GM21619 (cell line): ENCODE measurements around the gene P3R3URF.

Experiments
- ATAC-seq: cut with Tn5 transposase; IDR thresholded peaks from one replicate; pipeline ENCODE4 v1.9.1; 2021; ENCODE audit not compliant: unreplicated experiment

Gene P3R3URF

DNA sequence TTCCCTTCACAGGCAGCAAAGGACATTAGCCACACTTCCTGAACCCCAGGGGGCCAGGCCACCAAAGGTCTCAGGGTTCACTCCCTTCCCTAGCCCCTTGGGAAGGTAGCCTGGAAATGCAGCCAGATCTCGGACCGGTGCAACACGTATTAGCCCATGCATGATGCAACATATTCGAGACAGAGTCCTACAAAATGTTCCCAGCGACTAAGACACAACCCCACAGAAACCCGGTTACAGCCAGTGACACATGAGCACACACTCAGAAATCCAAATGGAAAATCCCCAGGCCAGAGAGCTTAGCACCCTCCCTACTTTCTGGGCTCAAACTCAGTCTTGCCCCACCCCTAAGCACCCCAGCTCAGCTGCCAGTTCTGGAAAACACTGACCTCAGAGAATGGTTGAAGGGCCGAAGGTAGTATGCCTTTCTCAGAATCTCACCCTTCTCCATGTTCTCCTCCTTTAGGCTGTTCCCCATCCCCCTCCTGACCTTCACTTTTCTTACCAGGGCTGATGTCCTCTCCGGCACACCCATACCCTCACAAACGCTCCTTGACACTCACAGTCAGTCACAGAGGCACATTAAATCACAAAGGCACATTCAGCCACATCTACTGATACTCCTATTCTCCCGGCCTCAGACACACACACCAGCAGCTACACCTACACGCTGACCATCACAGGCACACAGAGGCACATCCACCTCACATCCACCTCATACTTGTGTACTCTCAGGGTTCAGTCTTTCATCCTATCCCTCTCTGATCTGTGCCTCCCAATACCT is 1.6 kb downstream of the P3R3URF start, which contains the start of gene TSPAN1:
Gene TSPAN1 (plus strand): TSS at position 640 of the 784 bp plus-strand sequence. CDS start 6,021 bp downstream, outside the sequence.
- ATAC-seq = no peak

DNA sequence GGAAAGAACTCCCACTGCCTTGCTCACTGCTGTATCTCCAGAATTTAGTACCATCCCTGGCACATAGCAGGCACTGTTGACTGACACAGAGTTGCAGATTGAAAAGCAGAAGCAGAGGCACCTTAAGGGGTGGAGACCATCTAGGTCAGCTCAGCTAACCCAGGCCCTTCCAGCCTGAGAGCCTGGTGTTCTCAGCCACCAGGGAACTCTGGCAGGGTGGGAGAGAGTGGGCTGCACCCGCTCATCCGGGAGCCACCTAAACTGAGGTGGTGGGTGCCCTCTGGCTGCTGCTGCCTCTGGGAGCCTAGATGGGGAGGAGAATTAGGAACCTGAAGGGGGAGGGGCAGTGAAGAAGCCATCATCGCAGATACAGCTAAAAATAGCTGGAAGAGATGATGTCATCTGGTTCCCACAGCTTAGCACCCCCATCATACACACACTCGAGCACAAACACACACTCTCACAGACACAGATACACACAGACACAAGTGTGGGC is 2.9 kb downstream of the P3R3URF start:
- ATAC-seq = no peak

DNA sequence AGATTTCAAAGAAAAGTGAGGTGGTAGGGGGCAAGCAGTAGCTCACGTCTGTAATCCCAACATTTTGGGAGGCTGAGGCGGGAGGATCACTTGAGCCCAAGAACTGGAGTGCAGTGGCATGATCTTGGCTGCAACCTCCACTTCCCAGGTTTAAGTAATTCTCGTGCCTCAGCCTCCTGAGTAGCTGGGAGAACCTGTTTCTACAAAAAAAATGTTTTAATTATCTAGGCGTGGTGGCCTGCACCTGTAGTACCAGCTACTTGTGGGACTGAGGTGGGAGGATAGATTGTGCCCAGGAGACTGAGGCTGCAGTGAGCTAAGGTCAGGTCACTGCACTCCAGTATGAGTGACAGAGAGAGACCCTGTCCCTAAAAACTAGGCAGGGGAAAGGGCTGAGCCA is 4.0 kb downstream of the P3R3URF start:
- ATAC-seq = no peak

DNA sequence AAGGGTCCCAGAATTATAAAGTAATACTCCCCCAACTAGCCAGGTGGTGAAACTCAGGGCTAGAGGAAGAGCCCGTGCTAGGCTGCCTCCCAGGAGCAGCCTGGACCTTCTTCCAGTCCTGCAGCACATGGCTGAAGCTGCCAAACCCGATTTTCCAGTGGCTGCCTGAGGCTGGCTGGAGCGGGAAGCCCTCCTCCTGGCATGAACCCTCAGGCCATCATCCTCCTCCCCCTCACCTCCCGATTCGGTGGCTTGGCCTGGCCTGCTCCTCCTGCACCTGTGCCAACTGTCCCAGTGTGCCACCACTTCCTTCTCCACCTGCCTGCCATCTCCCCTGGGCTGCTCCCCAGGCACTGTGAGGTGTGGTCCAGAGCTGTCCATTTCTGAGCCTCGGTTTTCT is 4.4 kb downstream of the P3R3URF start:
- ATAC-seq = no peak

DNA sequence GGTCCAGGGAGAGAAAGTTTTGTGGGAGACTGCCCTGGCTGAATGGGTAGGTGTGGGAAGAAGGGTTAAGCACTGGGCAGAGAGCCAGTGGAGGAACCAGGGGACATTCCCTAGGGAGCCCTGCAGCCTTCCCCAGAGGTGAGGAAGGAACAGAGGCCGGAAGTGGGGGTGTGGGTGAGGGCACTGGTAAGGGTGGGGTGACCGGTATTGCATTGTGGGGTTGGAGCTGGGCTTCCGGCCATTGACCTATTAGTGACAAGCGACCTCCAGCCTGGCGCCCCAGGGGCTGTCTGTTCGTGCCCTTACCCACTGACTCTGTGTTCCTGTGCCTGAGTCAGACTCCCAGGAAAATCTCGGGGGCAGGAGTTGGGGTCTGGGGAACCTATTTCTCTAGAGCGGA is 4.9 kb downstream of the P3R3URF start:
- no peak for ATAC-seq

DNA sequence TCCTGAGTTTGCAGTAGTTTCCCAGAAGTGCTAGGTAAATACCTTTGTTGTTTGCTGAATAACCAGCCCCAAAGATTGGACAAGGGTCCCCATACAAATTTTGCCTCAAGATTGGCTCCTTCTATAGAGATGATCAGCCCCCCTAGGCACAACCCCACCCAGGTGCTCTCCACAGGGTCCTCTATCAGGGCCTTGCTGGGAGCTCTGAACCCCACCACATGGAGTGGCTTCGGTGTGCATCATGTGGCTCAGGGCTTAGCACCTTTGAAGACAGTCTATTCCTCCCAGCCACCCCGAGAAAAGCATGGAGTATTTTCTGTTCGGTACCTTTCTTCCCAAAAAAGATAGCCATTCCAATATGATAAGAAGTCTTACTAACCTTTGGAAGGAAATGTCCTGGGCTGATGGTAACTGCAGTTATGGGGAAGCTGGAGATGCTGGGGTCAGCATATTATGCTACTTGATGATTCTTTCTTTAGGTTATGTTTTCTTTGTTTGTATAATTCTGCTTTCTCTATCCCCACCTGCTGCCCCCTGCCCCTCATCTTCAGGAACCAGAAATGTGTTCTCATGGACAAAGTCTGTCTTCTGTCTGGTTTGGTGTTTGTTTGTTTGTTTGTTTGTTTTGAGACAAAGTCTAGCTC is 6.4 kb downstream of the P3R3URF start:
- no peak for ATAC-seq

DNA sequence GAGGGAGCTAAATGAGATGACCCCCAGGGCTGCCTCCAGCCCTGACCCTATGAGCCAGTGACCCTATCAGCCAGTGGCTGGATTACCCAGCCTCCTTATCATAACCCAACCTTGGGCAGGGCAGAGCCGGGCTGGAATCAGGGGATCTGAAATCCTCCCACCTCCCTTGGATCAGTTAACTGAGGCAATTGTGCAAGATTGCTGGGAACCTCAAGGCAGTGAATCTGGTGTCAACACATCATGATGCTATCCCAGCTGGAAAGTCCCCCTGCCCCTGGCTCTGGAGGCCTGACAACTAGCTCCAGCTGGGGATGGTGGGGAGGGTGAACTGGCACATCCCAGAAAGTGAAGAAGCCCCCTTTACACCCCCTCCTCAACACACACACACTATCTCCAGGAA is 7.8 kb downstream of the P3R3URF start:
- no peak for ATAC-seq

DNA sequence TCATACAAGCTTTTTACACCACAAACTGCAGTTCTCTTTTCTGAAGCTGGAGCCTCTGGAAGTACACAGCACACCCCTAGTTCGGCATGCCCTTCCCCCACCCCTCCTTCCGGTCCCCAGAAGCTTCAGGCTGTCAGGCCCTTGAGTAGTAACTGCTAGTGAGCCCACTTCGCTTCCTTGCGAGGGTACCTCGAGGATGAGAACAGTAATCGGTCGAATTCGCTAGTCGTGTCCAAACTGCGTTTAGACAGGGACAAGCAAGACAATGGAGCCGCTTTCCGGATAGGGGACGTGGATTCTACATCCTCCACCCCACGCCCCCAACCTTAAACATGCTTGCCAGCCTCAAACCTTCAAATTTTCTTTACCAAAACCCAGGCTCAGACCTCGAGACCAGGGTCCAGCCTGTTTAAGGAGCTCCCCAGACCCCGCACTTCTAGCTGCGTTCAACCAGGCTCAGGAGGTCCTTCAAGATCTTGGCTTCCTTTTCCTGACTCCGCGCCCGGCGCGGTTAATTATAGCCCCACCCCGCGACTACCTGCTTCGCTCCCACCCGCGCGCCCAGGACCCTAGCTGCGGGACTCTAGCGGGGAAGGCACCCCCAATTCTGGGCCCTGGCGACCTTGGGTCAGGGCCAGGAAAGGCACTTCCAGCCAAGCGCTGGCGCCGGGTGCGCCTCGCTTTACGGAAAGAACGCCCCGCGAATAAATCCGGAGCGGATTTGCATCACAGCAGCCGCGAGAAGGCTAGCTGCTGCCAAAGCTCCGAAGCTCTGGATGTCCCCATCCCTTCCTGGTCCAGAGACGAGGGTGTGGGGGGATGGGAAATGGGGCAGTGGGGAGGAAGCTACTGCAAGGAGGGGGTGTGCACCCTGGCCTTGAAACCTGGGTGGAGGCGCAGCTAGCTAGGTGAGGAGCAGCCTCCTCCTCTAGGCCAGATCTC is 9.5 kb downstream of the P3R3URF start:
- no peak for ATAC-seq

DNA sequence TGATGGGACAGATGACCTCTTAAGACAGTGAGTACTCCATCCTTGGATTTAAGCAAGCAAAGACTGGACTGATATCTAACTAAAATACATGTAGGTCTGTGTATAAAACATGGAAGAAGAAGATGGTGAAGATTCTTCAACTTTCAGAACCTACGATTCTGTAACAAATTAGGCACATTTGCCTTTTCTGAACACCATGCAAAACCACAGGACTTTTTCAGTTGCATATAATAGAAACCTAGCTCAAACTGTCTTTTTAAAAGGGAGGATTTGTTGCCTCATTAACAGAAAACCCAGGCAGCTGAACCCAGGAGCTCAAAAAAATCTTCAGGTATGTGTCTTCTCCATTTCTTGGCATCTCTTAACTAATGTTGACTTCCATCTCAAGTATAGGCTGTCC is 16.1 kb downstream of the P3R3URF start:
- ATAC-seq = no peak

DNA sequence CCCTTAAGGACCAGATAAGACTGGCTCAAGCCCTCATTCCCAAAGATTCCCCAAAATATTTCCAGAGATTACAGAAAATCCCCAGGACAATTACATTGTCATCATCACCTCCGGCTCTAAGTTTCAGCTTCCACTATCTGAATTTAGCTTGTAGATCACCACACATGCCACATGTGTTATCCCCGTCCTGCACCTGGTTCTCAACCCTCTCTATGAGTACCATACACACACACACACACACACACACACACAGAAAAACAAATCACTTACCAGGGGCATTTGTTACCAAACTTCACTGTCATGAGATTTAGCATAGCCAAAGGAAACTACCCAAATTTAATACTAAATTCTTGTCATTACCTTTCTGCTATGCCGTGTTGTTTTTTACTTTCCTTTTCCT is 16.8 kb downstream of the P3R3URF start:
- ATAC-seq = no peak

DNA sequence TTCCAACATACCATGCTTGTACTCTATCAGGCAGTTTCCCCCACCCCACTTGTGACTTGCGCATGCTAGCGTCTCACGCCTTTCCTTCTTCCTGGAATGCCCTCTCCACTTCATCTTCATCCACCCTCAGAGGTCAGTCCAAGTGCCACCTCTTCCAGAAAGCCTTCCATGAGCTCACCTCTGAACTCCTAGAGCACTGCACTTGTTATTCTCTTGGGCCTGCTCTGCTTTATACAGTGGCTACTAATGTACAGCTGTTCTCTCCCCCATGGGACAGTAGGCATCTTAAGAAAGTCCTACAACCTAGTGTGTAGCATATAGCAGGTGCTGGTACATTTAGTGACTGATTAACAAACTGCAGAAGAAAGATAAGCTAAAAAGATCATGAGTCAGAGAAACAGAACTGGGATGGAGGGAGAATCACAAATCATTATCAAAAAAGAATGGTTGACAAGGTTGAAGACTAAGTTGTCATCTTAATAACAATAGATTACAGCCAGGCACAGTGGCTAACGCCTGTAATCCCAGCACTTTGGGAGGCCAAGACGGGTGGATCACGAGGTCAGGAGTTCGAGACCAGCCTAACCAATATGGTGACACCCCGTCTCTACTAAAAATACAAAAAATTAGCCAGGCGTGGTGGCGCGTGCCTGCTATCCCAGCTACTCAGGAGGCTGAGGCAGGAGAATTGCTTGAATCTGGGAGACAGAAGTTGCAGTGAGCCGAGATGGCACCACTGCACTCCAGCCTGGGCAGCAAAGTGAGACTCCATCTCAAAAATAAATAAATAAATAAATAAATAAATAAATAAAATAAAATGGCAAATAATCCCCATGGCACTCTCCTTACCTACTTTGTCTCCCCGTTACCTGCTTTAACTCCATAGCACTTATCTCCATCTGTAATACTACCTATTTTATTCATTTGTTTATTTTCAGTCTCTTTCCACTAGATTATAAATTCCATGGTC is 17.7 kb downstream of the P3R3URF start:
- ATAC-seq = peak; percentile 83

DNA sequence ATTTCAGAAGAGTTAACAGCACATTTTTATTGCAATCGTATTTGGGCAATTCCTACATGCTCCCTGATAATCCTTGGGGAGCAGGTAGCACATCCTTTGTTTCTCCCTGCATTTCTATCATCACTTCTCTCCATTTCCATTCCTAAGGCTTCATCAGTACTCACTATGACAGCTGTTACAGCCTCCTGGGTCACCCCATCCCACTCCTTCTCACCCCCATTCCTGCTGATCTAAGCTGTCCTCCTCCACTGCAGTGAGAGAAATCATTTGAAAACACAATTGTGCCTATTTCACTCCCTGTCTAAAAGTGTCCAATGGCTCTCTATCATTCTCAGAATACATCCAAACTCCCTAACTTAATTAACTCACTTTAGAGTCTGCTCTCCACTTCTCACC is 18.4 kb downstream of the P3R3URF start:
- no peak for ATAC-seq

DNA sequence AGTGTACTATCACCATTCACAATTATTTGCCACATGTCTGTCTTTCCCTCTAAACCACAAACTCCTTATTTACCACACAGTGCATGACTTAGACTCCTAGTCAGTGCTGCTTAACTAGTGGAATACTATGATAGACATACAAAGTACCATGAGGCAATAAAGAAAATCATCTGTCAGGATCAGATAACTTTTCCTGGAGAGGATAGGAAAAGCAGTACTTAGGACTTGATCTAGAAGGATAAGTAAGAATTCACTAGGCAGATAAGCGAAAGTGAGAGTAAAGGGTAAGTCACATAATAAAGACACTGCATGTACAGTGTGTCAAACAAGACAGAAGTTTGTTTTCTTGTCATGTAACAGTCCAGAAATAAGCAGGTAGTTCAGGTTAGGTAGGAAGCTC is 22.6 kb downstream of the P3R3URF start:
- no peak for ATAC-seq

DNA sequence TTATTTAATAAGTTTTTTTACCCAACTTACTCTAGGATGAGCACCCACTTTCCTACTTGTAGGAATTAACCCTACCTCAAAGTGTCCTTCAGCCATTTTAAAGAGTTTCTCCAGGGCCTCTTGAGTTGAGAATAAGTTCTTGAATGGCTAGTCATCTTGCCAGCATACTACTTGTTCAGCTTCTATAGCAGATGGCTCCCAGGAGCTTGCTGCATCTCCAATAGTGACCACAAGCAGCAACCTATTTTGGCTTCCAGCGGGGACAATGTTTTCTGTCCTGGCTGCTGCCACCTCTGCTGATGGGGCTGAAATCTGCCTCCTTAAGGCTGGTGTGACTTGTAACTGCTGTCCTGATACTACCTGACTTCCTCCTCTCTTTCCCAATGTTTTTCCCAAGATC is 23.1 kb downstream of the P3R3URF start:
- no peak for ATAC-seq

DNA sequence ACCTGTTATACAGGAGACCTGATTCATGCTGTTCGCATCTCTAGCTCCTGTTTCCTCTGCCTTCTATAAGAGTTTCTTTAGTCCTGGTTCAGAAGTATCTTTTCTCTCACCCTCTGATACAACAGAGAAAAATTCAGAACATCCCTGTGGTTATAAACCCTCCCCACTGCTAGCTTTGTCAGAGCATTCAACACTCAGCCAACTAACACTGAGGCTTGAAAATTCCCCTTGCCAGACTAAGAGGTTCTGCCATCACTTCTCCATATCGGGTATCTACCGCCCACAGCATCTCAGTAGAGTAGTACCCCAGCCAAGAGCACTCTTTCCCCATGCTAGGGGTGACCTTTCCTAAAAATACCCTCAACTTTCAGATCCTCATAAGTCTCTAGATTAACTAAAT is 24.3 kb downstream of the P3R3URF start:
- no peak for ATAC-seq

DNA sequence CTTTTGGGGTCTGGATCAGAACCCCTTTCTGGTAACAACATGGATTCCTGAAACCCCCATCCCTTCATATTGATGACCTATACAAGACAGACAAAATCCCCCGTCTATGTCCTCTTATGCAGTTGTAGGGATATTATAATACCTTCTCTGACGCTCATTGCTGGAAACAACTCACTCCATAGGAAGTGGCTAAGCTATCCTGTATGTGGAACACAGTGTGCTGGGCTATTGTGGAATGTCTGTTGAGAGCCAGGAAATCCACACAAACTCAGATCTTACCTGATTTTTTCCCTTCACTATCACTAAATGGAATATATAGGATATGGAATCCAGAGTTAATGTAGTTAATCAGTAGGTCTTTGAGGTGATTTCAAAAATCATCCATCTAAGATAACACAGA is 26.2 kb downstream of the P3R3URF start:
- no peak for ATAC-seq

DNA sequence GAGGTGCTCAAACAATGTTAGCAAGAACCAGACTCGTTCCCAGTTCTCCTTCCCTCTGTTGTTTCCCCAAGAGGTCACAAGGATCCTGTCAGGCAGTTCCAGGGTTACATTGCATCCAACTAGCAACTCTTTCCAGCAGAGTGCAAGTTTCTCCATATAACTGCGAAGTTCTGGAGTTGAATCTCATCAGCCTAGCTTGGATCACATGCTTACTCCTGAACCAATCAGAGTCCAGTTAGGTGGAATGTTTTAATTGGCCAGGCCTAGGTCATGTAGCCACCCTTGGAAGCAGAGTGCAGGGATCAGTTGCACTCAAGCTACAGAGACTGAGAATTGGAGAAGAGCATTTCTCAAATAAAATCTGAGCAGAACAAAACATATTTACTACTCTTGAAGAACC is 28.0 kb downstream of the P3R3URF start:
- ATAC-seq = no peak

DNA sequence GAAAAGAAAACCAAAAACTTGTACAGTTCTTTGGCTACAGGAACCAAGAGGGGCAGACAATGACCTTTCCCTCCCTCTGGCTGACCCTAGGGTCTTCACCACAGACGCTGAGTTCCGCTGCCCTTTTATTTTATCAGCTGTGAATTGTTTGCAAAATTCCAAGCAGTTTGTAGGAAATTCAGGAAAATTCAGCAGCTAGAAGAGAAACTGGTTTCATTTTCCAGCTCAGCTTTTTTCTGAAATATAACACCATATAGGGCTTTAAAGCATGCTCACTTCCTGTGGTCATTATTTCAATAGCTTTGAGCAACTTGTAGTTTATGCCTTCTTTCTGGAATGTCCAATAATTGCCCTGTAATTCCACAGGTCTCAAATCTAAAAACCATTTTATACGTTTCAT is 38.4 kb downstream of the P3R3URF start:
- no peak for ATAC-seq

DNA sequence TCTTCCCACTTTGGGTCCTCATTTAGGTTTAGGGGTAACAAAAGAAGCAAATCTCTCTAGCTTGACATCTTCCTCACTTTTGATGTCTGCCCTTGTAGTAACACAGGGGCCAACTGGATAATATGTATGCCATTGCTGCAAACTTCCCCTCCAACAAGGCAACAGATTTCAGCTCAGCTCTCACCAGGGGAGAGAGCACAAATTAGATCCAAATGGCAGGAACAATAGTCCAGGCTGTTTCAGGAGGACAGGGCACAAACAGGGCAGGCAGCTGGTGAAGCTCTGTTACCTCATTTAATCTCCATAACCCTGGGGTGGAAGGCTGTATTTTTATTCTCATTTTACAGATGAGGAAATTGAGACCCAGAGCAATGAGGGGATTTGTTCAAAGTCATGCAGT is 39.6 kb downstream of the P3R3URF start:
- no peak for ATAC-seq

DNA sequence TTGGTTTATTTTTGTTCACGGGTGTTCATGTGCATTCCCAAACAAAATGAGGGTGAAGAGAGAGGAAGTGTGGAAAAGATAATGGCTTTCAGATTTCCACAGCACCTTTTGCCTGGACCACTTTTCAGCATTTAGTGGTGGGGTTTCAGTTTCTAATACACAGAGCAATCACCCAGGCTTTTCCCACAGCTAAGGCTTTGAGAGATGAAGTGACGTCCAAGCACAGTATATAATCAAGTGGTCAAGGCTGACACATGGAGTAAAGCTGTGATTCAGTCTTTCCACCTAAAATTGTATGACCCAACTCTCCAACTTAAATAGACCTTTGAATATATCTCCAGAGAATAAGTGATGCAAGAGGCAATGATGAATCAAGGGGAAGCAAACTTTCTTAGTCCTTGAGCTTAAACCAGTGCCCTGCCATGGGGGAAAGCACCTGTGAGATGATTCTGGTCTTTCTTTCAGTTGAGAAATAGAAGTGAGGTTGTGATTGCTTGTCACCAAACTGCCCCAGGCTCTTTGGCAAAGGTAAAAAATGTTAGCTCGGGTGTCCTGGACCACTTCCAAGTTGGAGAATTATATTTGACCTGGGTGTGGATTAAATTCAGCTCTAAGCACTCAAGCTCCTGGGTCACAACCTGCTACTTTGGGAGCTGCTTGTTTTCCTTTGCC is 41.5 kb downstream of the P3R3URF start:
- no peak for ATAC-seq
